ENCODE measurements around the gene TNIK. TPM values are rescaled to one million over a fixed set of nuclear protein-coding genes. Genes with fewer than 3 reads are reported as not detected.
A peak's percentile ranks its signal among the peaks of the same experiment; 100 is the strongest.

The TNIK gene
- total RNA-seq, 2 experiments from 2014 or later = 27.0 to 28.8 TPM

DNA sequence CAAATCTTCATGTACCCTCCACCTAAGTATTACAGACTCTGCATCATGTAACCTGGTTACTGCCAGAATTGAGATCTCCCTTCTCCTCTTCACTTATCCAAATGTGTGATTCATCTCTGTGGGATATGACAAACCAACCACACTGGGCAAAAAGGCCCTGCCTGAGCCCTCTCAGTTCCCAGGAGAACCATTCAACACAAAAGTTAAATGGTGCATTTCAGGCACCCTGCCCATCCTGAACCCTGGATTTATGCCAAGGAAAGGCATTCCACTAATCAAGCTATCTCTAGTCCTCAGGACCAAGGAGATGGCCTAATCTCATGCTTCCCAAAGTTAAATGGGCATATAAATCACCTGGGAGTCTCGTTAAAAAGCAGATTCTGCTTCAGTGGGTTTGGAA lies 108.5 kb downstream of the TNIK start:
- CTCF ChIA-PET = no interaction called here
- H3K4me1 Mint-ChIP-seq (ENCODE audit: low read depth) = peaks cover 81% of the 10 kb centered on the region

GRCh38 chr3:171350364-171350763 lies 109.8 kb downstream of the TNIK start:
- Mint-ChIP-seq H3K9me3 (no peaks in the 10 kb centered on the region), H3K27me3 (ENCODE audit: low read depth) (no peaks in the 10 kb centered on the region), H3K4me1 (ENCODE audit: low read depth) (peaks cover 74% of the 10 kb centered on the region), H3K27ac (no peak overlapping the region), H3K4me3 (no peak overlapping the region), H3K36me3 (ENCODE audit: low read depth) (peaks cover 13% of the 10 kb centered on the region)
- CTCF ChIA-PET = no interaction called here
- DNase-seq = no peak
- intact Hi-C loops (cut with micrococcal nuclease) = no loop called here

More for the DNA sequence above, 108.5 kb downstream of the TNIK start:
- no peak overlapping the region for H3K4me3 Mint-ChIP-seq
- no peaks in the 10 kb centered on the region for H3K27me3 Mint-ChIP-seq (ENCODE audit: low read depth)
- DNase-seq = no peak
- intact Hi-C loops (cut with micrococcal nuclease) = no loop called here
- H3K9me3 Mint-ChIP-seq = no peaks in the 10 kb centered on the region
- H3K36me3 Mint-ChIP-seq (ENCODE audit: low read depth) = peaks cover 4% of the 10 kb centered on the region
- no peak overlapping the region for H3K27ac Mint-ChIP-seq

GRCh38 chr3:171349392-171349791 lies 110.8 kb downstream of the TNIK start:
- no peaks in the 10 kb centered on the region for H3K27me3 Mint-ChIP-seq (ENCODE audit: low read depth)
- no peak for DNase-seq
- H3K4me1 Mint-ChIP-seq (ENCODE audit: low read depth) = peaks cover 67% of the 10 kb centered on the region
- H3K9me3 Mint-ChIP-seq = peaks cover 5% of the 10 kb centered on the region
- intact Hi-C loops (cut with micrococcal nuclease) = loop anchor here (5.0 kb wide), 1 partner anchor 108 kb away; no protein-coding TSS in a partner anchor
- no peak overlapping the region for H3K4me3 Mint-ChIP-seq
- H3K36me3 Mint-ChIP-seq (ENCODE audit: low read depth) = peaks cover 18% of the 10 kb centered on the region
- no peak overlapping the region for H3K27ac Mint-ChIP-seq
- CTCF ChIA-PET = interaction anchor here (0.9 to 1.4 kb wide), 3 partner anchors 11 to 20 kb away, joined by 3 to 6 read pairs (median 4); no protein-coding TSS in a partner anchor

DNA sequence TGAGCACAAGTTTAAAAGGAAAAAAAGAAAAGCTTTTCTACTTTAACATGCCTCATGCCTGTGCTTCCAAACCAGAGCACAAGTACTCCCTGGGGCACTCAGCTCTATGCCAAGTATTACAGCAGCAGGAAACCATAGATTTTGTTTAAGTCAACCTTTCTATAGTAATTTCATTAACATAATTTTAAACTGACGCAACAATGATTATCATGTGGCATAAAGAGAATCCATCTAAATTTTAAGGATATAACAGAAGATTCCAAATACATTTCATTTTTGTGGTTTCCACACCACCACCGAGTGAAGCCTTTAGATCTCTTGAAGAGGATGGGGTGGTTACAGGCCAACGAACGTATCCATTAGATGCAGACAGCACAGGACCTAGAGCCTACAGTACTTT lies 112.1 kb downstream of the TNIK start:
- H3K27ac Mint-ChIP-seq = no peak overlapping the region
- peaks cover 66% of the 10 kb centered on the region for H3K4me1 Mint-ChIP-seq (ENCODE audit: low read depth)
- H3K36me3 Mint-ChIP-seq (ENCODE audit: low read depth) = peaks cover 20% of the 10 kb centered on the region
- H3K27me3 Mint-ChIP-seq (ENCODE audit: low read depth) = no peaks in the 10 kb centered on the region
- H3K9me3 Mint-ChIP-seq = peaks cover 14% of the 10 kb centered on the region
- H3K4me3 Mint-ChIP-seq = no peak overlapping the region
- intact Hi-C loops (cut with micrococcal nuclease) = loop anchor here (5.0 kb wide), 1 partner anchor 109 kb away; no protein-coding TSS in a partner anchor
- no peak for DNase-seq
- CTCF ChIA-PET = interaction anchor here (0.6 to 2.0 kb wide), 4 partner anchors 11 to 803 kb away, joined by 3 to 8 read pairs (median 4); no protein-coding TSS in a partner anchor

DNA sequence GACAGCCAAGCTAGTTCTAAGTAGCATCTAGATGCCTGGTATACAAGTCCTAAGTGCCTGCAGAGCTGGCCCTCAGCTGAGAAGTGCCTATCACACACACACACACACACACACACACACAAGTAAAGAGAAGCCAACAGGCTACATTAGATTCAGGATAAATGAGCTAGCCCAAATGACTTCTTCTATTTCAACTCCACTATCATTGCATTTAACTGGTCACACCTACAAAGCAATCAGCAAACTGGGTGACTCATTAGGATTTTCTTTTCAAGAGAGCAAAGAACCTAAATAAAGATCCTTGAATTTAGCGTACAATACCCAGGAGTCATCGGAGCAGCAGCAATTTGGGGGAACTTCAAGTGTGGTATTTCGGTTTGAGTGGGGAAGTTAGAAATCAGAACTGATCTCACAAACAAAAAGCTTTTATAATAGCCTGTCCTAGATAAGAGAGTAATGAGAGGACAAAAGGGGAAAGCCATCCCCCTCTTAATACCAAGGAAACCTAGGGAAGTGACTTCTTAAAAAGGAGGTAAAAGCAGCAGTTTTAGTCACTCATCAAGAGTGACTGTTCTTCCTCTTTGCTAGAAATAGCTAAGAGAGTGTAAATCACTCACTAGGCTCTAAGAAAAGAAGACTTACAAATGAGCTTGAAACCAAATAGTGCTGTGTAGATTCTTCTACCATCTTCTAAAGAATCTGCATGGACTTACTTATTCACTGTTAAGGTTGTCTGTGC lies 112.7 kb downstream of the TNIK start:
- intact Hi-C loops (cut with micrococcal nuclease) = loop anchor here (5.0 kb wide), 1 partner anchor 110 kb away; no protein-coding TSS in a partner anchor
- peaks cover 23% of the 10 kb centered on the region for H3K36me3 Mint-ChIP-seq (ENCODE audit: low read depth)
- peaks cover 20% of the 10 kb centered on the region for H3K9me3 Mint-ChIP-seq
- CTCF ChIA-PET = interaction anchor here (0.6 to 2.0 kb wide), 6 partner anchors 10 to 804 kb away, joined by 3 to 8 read pairs (median 4); no protein-coding TSS in a partner anchor
- no peak overlapping the region for H3K27ac Mint-ChIP-seq
- no peak overlapping the region for H3K4me3 Mint-ChIP-seq
- no peak for DNase-seq
- H3K27me3 Mint-ChIP-seq (ENCODE audit: low read depth) = no peaks in the 10 kb centered on the region
- H3K4me1 Mint-ChIP-seq (ENCODE audit: low read depth) = peaks cover 67% of the 10 kb centered on the region

GRCh38 chr3:171346582-171347300 lies 113.5 kb downstream of the TNIK start:
- no peak for DNase-seq
- H3K9me3 Mint-ChIP-seq = peaks cover 22% of the 10 kb centered on the region
- no peak overlapping the region for H3K4me3 Mint-ChIP-seq
- H3K27ac Mint-ChIP-seq = peak overlapping the region; percentile 50
- H3K4me1 Mint-ChIP-seq (ENCODE audit: low read depth) = peaks cover 61% of the 10 kb centered on the region
- H3K27me3 Mint-ChIP-seq (ENCODE audit: low read depth) = no peaks in the 10 kb centered on the region
- intact Hi-C loops (cut with micrococcal nuclease) = loop anchor here (5.0 kb wide), 1 partner anchor 111 kb away; no protein-coding TSS in a partner anchor
- CTCF ChIA-PET = interaction anchor here (0.8 to 2.0 kb wide), 4 partner anchors 10 to 91 kb away, joined by 4 to 8 read pairs (median 5); no protein-coding TSS in a partner anchor
- H3K36me3 Mint-ChIP-seq (ENCODE audit: low read depth) = peaks cover 26% of the 10 kb centered on the region

DNA sequence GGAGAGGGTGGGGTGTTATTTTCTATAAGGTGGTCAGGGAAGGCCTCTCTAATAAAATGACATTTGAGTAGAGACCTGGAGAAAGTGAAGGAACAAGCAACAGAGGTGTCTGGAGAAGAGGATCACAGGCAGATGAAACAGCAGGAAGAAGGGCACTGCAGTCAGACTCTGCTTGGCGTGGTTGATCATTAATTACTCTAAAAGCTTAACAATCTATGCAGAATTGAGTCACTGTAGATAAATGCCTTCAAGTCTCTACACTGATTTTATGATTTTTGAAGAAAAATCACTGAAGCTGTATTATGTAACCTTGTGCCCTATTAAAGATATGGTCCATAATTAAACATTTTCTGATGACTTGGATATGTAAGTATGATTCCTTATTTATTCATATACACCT lies 114.2 kb downstream of the TNIK start:
- Mint-ChIP-seq H3K36me3 (ENCODE audit: low read depth) (peaks cover 26% of the 10 kb centered on the region), H3K27ac (no peak overlapping the region), H3K4me3 (no peak overlapping the region), H3K9me3 (peaks cover 22% of the 10 kb centered on the region), H3K27me3 (ENCODE audit: low read depth) (no peaks in the 10 kb centered on the region), H3K4me1 (ENCODE audit: low read depth) (peaks cover 54% of the 10 kb centered on the region)
- CTCF ChIA-PET = interaction anchor here (2.0 kb wide), 1 partner anchor 9 kb away, joined by 8 read pairs; no protein-coding TSS in a partner anchor
- intact Hi-C loops (cut with micrococcal nuclease) = loop anchor here (5.0 kb wide), 1 partner anchor 111 kb away; no protein-coding TSS in a partner anchor
- no peak for DNase-seq

GRCh38 chr3:171345107-171345843 lies 114.9 kb downstream of the TNIK start:
- Mint-ChIP-seq H3K27me3 (ENCODE audit: low read depth) (no peaks in the 10 kb centered on the region), H3K27ac (no peak overlapping the region), H3K36me3 (ENCODE audit: low read depth) (peaks cover 26% of the 10 kb centered on the region), H3K9me3 (peaks cover 22% of the 10 kb centered on the region), H3K4me3 (no peak overlapping the region), H3K4me1 (ENCODE audit: low read depth) (peaks cover 50% of the 10 kb centered on the region)
- intact Hi-C loops (cut with micrococcal nuclease) = loop anchor here (5.0 kb wide), 1 partner anchor 112 kb away; no protein-coding TSS in a partner anchor
- CTCF ChIA-PET = interaction anchor here (0.6 to 0.9 kb wide), 2 partner anchors 14 to 143 kb away, joined by 3 read pairs; no protein-coding TSS in a partner anchor
- DNase-seq = no peak

DNA sequence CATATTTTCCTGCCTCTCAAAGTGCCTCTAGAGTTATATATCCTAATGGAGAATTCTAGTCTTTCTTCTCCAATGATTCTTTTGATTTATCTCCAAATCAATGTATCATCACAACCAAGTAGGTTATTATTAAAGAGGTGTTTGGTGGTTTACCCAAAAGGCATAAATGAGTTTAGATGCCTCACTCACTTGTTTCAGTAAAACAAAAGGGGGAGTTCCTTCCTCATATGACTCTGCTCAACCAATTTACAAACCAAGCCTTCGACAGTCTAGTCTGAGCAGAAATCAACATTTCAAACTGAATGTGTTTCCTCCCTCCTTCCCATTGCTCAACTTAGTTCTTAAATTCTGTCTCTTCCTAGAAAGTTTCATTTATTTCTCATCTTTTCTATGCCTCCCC lies 116.5 kb downstream of the TNIK start:
- Mint-ChIP-seq H3K36me3 (ENCODE audit: low read depth) (peaks cover 26% of the 10 kb centered on the region), H3K4me3 (no peak overlapping the region), H3K27me3 (ENCODE audit: low read depth) (no peaks in the 10 kb centered on the region), H3K27ac (no peak overlapping the region), H3K4me1 (ENCODE audit: low read depth) (peaks cover 47% of the 10 kb centered on the region), H3K9me3 (peaks cover 22% of the 10 kb centered on the region)
- CTCF ChIA-PET = no interaction called here
- no peak for DNase-seq
- intact Hi-C loops (cut with micrococcal nuclease) = no loop called here

DNA sequence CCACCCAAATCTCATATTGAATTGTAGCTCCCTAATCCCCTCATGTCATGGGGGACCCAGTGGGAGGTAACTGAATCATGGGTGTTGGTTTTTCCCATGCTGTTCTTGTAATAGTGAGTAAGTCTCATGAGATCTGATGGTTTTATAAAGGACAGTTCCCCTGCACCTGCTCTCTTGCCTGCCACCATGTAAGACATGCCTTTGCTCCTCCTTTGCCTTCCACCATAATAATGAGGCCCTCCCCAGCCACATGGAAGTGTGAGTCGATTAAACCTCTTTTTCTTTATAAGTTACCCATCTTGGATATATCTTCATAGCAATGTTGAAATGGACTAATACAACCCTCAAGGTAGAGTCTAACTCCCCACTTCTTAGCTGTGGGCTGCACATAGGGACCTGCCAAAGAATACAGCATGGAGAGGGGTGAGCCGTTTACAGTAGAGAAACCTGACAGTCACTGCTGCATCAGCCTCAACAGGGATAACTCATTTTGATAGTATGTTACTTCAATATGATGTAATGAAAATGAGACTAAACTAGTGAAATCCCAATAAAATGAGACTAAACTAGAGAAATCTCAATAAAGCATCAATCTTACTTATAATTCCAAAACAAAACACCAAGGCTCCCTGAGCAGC lies 117.3 kb downstream of the TNIK start:
- no peak for DNase-seq
- peaks cover 26% of the 10 kb centered on the region for H3K36me3 Mint-ChIP-seq (ENCODE audit: low read depth)
- peaks cover 22% of the 10 kb centered on the region for H3K9me3 Mint-ChIP-seq
- no peak overlapping the region for H3K4me3 Mint-ChIP-seq
- intact Hi-C loops (cut with micrococcal nuclease) = no loop called here
- no peak overlapping the region for H3K27ac Mint-ChIP-seq
- peaks cover 41% of the 10 kb centered on the region for H3K4me1 Mint-ChIP-seq (ENCODE audit: low read depth)
- CTCF ChIA-PET = no interaction called here
- no peaks in the 10 kb centered on the region for H3K27me3 Mint-ChIP-seq (ENCODE audit: low read depth)

DNA sequence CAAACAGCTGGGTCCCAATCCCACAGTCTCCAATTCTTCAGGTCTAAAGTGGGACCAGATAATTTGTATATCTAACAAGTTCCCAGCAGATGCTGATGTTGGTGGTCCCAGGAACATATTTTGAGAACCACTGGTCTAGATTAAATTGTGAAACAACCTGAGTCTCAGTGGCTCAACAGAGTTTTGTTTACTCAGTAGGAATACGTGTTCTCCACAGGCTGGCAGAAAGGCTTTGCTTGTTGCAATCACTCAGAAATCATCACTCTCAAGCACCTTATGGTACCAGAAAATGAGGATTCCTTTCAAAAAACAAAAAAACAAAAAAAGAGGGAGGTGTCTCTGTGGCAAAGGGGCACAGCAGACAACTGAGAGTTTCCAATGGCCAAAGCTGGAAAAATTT lies 118.0 kb downstream of the TNIK start:
- intact Hi-C loops (cut with micrococcal nuclease) = no loop called here
- no peaks in the 10 kb centered on the region for H3K27me3 Mint-ChIP-seq (ENCODE audit: low read depth)
- H3K9me3 Mint-ChIP-seq = peaks cover 22% of the 10 kb centered on the region
- DNase-seq = no peak
- no peak overlapping the region for H3K27ac Mint-ChIP-seq
- H3K36me3 Mint-ChIP-seq (ENCODE audit: low read depth) = peaks cover 26% of the 10 kb centered on the region
- peaks cover 34% of the 10 kb centered on the region for H3K4me1 Mint-ChIP-seq (ENCODE audit: low read depth)
- no peak overlapping the region for H3K4me3 Mint-ChIP-seq
- CTCF ChIA-PET = interaction anchor here (1.0 kb wide), 1 partner anchor 13 kb away, joined by 3 read pairs; no protein-coding TSS in a partner anchor
